Epidermal melanocyte (primary cell): ENCODE data around the gene VWA3B.
"Not testable (repeated sequence)": the region's sequence is repeated elsewhere in the genome, so short reads cannot be mapped to it uniquely, and the experiment has no call there.

Experiments used
- DNase-seq: peaks from one replicate; pipeline ENCODE4 v3.0.0; 2011; ENCODE audit warnings: low spot score; ENCODE audit not compliant: insufficient read length

Gene VWA3B

GRCh38 chr2:98247383-98247782 lies 160.4 kb downstream of the VWA3B start:
- DNase-seq, result no peak

- no peak for DNase-seq
These were observed 165.2 kb downstream of the VWA3B start for GRCh38 chr2:98252038-98252773.

- no peak for DNase-seq
These were observed 166.6 kb downstream of the VWA3B start for GRCh38 chr2:98253461-98254070.

- DNase-seq, result no peak
These were observed 167.6 kb downstream of the VWA3B start for GRCh38 chr2:98254504-98255059.

- DNase-seq, result no peak
These were observed 171.9 kb downstream of the VWA3B start for GRCh38 chr2:98258906-98259305.

- no peak for DNase-seq
These were observed 176.4 kb downstream of the VWA3B start for GRCh38 chr2:98263362-98263761.

GRCh38 chr2:98268225-98268624 lies 181.3 kb downstream of the VWA3B start:
- not testable (repeated sequence) for DNase-seq

GRCh38 chr2:98269274-98269673 lies 182.3 kb downstream of the VWA3B start:
- DNase-seq, result no peak

- no peak for DNase-seq
These were observed 182.9 kb downstream of the VWA3B start for GRCh38 chr2:98269830-98270229.

- DNase-seq, result no peak
These were observed 190.3 kb downstream of the VWA3B start for GRCh38 chr2:98277162-98277859.

GRCh38 chr2:98278074-98278473 lies 191.1 kb downstream of the VWA3B start:
- no peak for DNase-seq

- peak; percentile 22 for DNase-seq
These were observed 193.6 kb downstream of the VWA3B start for GRCh38 chr2:98280376-98281102.

GRCh38 chr2:98281607-98282006 lies 194.6 kb downstream of the VWA3B start:
- DNase-seq, result no peak

- no peak for DNase-seq
These were observed 195.1 kb downstream of the VWA3B start for GRCh38 chr2:98282109-98282508.

GRCh38 chr2:98293030-98293429 lies 206.1 kb downstream of the VWA3B start:
- no peak for DNase-seq

- DNase-seq, result no peak
These were observed 207.1 kb downstream of the VWA3B start for GRCh38 chr2:98293931-98294687.

GRCh38 chr2:98294711-98295110 lies 207.7 kb downstream of the VWA3B start:
- no peak for DNase-seq

- no peak for DNase-seq
These were observed 208.3 kb downstream of the VWA3B start for GRCh38 chr2:98295275-98295674.

GRCh38 chr2:98295721-98296414 lies 208.9 kb downstream of the VWA3B start:
- DNase-seq, result no peak

GRCh38 chr2:98296440-98296839 lies 209.5 kb downstream of the VWA3B start:
- no peak for DNase-seq
